ENCODE measurements around the gene GLT8D1. TPM values are rescaled to one million over a fixed set of nuclear protein-coding genes. Genes with fewer than 3 reads are reported as not detected.

GLT8D1 gene
- total and polyA plus RNA-seq, 2 of the 13 experiments (the other 11 are each of a cell fraction or from before 2014, with no cell fraction given): 110 to 121 TPM

DNA sequence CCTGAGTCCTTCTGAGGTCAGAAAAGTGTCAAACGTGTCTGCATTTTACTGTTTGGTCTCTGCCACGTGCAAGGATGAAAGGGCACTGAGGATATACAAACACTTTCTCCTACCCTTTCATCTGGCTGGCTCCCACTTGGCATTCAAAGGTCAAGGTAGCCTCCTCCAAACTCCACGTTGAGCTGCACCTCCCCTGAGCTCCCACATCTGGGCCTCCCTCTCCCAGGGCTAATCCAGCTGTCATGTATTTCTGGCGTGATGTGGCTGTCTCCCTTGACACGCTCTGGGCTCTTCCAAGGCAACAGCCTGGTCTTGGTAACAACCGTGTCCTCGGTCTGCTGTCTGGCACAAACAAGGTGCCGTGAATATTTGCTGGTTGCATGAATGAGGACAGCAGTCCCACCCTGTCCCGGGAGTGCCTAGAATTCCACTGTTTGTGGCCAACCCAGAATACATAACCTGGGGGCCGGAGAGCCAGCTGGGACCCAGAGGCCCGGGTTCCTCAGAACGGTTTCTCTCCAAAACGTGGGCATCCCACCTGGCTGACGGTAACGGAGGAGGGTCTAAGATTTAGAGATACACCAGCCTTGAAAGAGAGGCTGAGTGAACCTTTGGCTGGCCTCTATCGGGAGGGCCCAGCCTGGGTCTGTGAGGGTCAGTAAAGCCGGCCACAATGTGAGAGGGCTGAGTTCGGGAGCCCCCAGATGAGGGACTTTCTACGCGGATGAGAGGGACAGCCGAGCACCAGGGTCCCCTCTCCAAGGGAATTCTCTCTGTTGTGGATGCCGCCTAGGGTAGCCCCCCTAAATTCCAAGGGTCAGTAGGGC lies 767 bp downstream of the GLT8D1 start (continued):
- TF ChIP-seq, protein P1, sequence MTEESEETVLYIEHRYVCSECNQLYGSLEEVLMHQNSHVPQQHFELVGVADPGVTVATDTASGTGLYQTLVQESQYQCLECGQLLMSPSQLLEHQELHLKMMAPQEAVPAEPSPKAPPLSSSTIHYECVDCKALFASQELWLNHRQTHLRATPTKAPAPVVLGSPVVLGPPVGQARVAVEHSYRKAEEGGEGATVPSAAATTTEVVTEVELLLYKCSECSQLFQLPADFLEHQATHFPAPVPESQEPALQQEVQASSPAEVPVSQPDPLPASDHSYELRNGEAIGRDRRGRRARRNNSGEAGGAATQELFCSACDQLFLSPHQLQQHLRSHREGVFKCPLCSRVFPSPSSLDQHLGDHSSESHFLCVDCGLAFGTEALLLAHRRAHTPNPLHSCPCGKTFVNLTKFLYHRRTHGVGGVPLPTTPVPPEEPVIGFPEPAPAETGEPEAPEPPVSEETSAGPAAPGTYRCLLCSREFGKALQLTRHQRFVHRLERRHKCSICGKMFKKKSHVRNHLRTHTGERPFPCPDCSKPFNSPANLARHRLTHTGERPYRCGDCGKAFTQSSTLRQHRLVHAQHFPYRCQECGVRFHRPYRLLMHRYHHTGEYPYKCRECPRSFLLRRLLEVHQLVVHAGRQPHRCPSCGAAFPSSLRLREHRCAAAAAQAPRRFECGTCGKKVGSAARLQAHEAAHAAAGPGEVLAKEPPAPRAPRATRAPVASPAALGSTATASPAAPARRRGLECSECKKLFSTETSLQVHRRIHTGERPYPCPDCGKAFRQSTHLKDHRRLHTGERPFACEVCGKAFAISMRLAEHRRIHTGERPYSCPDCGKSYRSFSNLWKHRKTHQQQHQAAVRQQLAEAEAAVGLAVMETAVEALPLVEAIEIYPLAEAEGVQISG (CRISPR knock-in tag; IDR thresholded peaks at IDR 0.05): peak; percentile 78
- TF ChIP-seq ZMAT3 (CRISPR knock-in tag; conservative IDR thresholded peaks at IDR 0.05) (peak; percentile 73), AHR (CRISPR knock-in tag; IDR thresholded peaks at IDR 0.05) (no peak), POLR2AphosphoS2 (IDR thresholded peaks at IDR 0.05; ENCODE audit: low read depth, low read length) (no peak), KDM2A (CRISPR knock-in tag; IDR thresholded peaks at IDR 0.05; ENCODE audit: borderline replicate concordance, low read depth) (peak; percentile 55), ATF7 (IDR thresholded peaks at IDR 0.05) (no peak), ATF7 (CRISPR knock-in tag; IDR thresholded peaks at IDR 0.05) (peak; percentile 72; the same call in 1 of the 2 replicates), MAFF (IDR thresholded peaks at IDR 0.05; ENCODE audit: low read depth, low read length) (no peak), STAG1 (CRISPR knock-in tag; IDR thresholded peaks at IDR 0.05) (no peak), FOXC1 (CRISPR knock-in tag; IDR thresholded peaks at IDR 0.05; ENCODE audit: borderline replicate concordance) (no peak), PTBP1 (IDR thresholded peaks at IDR 0.05; ENCODE audit: low read depth, low read length, poor library complexity, severe bottlenecking) (no peak), ZSCAN25 (CRISPR knock-in tag; IDR thresholded peaks at IDR 0.05) (no peak), SMARCC2 (IDR thresholded peaks at IDR 0.05) (no peak), ATAD3A (CRISPR knock-in tag; IDR thresholded peaks at IDR 0.05) (no peak), HOXA5 (CRISPR knock-in tag; IDR thresholded peaks at IDR 0.05) (peak; percentile 69; the same call in 1 of the 2 replicates), ZNF703 (CRISPR knock-in tag; IDR thresholded peaks at IDR 0.05; ENCODE audit: borderline replicate concordance) (no peak), MED1 (CRISPR knock-in tag; IDR thresholded peaks at IDR 0.05) (peak; percentile 91), HOXD1 (CRISPR knock-in tag; IDR thresholded peaks at IDR 0.05) (no peak; the same call in 1 of the 2 replicates), SMAD1 (CRISPR knock-in tag; IDR thresholded peaks at IDR 0.05; ENCODE audit: borderline replicate concordance, low read depth) (peak; percentile 75; the same call in 1 of the 2 replicates), JUND (CRISPR knock-in tag; IDR thresholded peaks at IDR 0.05) (no peak; the same call in 1 of the 2 replicates), SYNCRIP (IDR thresholded peaks at IDR 0.05; ENCODE audit: insufficient read depth, low read depth, low read length) (no peak), BORCS8-MEF2B (CRISPR knock-in tag; IDR thresholded peaks at IDR 0.05) (peak; percentile 84), ZNF235 (CRISPR knock-in tag; IDR thresholded peaks at IDR 0.05; ENCODE audit: borderline replicate concordance) (0 out of 2 replicates have a peak, but pooled peaks have one; percentile 36), ZNF460 (CRISPR knock-in tag; IDR thresholded peaks at IDR 0.05; ENCODE audit: borderline replicate concordance) (no peak)
- TF ChIP-seq, protein P2, sequence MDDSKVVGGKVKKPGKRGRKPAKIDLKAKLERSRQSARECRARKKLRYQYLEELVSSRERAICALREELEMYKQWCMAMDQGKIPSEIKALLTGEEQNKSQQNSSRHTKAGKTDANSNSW (CRISPR knock-in tag; IDR thresholded peaks at IDR 0.05; ENCODE audit: borderline replicate concordance): no peak
- TF ChIP-seq, protein P3, sequence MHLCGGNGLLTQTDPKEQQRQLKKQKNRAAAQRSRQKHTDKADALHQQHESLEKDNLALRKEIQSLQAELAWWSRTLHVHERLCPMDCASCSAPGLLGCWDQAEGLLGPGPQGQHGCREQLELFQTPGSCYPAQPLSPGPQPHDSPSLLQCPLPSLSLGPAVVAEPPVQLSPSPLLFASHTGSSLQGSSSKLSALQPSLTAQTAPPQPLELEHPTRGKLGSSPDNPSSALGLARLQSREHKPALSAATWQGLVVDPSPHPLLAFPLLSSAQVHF (CRISPR knock-in tag; IDR thresholded peaks at IDR 0.05): no peak

All from HepG2 (cell line).